A375 (cell line): Measurements from ENCODE around the gene WNT6. TPM values are rescaled to one million over a fixed set of nuclear protein-coding genes. Genes with fewer than 3 reads are reported as not detected.

ENCODE experiments used
- small RNA-seq: library from RNA; depleted of rRNA; stranded (forward); fragments of <200 nt; gene quantifications from one replicate; pipeline ENCODE3, GENCODE V24; 2014
- total RNA-seq: library from RNA; depleted of rRNA; stranded (reverse); fragments of >200 nt; shearing (Covaris generic); gene quantifications from 2 replicates; pipeline ENCODE4 v1.2.3, GENCODE V29; 2014; rRNA removed

The WNT6 gene
- total RNA-seq = not detected in 2 replicates

DNA sequence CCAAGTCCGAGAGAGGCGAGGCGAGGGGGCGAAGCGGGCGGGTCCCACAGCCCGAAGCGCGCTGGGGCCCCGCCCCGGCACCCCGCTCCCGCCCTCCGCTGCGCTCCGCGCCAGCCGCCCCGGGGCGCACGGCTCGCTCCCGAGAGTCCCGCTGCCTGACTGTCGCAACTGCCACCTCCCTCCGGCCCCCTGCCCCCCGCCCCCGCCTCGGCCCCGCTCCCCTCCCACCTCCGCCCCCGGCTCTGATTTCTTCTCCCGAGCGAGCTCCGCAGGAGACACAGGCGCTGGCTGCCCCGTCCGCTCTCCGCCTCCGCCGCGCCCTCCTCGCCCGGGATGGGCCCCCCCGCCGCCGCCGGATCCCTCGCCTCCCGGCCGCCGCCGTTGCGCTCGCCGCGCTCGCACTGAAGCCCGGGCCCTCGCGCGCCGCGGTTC lies at the start of gene WNT6:
Gene WNT6 (plus strand): TSS at position 250 of the 432 bp plus-strand sequence. CDS start 233 bp downstream, outside the sequence.

DNA sequence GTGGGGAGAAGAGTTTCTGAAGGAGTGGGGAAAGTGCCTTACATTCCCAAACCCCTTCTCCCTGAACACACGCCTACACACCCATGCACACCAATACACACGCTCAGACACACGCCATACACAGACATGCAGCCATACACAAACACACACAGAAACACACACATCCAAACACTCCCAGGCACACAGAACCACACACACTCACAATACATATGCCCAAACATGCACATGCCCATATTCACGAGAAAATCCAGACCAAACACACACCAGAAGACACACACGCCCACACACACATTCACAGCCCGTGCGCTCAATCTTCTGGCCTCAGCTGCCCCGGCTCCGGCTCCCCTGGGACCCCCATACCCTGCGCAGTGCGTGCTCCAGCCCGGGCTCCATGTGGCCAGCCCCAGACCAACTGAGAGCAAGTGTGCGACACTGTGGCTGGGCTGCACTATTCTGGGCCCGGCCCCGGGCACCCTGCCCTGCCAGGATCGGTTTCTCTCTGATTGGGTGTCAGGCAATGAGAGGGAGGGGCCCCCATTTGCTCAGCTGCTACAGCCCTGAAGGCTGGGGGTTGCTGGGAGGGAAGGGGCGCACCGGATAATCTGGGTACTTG lies 28.1 kb upstream of the WNT6 start, which contains the start of gene PRKAG3:
Gene PRKAG3 (minus strand): TSS at position 426 of the 613 bp plus-strand sequence.

GRCh38 chr2:218880102-218880858 lies 20.7 kb downstream of the WNT6 start, which contains the start of gene WNT10A:
Gene WNT10A (plus strand): TSS chr2:218880852. CDS start chr2:218880996, 144 bp downstream.

Small RNA genes within 50 kb of the gene (small RNA-seq; reads per million reads assigned to genes)
- not detected for gene RNU6-642P

Other genes with a start within 250 kb of the WNT6 start
- 12.0 and 13.4 TPM in 2 replicates for gene ZNF142, start 200.2 kb upstream of the WNT6 start, total RNA-seq
- 23.8 and 34.9 TPM in 2 replicates for gene BCS1L, start 200.1 kb upstream of the WNT6 start, total RNA-seq
- 21.9 and 32.7 TPM in 2 replicates for gene RNF25, start 187.8 kb upstream of the WNT6 start, total RNA-seq
- gene STK36, start 187.7 kb upstream of the WNT6 start, total RNA-seq = 11.4 and 15.2 TPM in 2 replicates
- gene TTLL4, start 149.0 kb upstream of the WNT6 start, total RNA-seq = 17.5 and 18.7 TPM in 2 replicates
- 5.1 and 5.5 TPM in 2 replicates for gene CYP27A1, start 77.7 kb upstream of the WNT6 start, total RNA-seq
- gene PRKAG3, start 28.0 kb upstream of the WNT6 start, total RNA-seq = not detected in 2 replicates
- not detected in 2 replicates for gene WNT10A, start 21.0 kb downstream of the WNT6 start, total RNA-seq
- gene CDK5R2, start 99.9 kb downstream of the WNT6 start, total RNA-seq = 0.03 TPM in 1 of 2 replicates, not detected in the other
- not detected in 2 replicates for gene FEV, start 125.4 kb downstream of the WNT6 start, total RNA-seq
- gene CRYBA2, start 133.6 kb downstream of the WNT6 start, total RNA-seq = 4.2 TPM in 1 of 2 replicates, not detected in the other
- 0.08 TPM in 1 of 2 replicates, not detected in the other for gene CFAP65, start 181.7 kb downstream of the WNT6 start, total RNA-seq
- gene IHH, start 201.1 kb downstream of the WNT6 start, total RNA-seq = not detected in 2 replicates